GM12878 (cell line): ENCODE measurements around the gene CKLF. TPM values are rescaled to one million over a fixed set of nuclear protein-coding genes. Genes with fewer than 3 reads are reported as not detected.
"Not testable (repeated sequence)": the region's sequence is repeated elsewhere in the genome, so short reads cannot be mapped to it uniquely, and the experiment has no call there.

Experiments used
- ATAC-seq: fragments of 200-7000 bp; cut with Tn5 transposase; 3 replicates; pipeline ENCODE4 v1.9.1; 2020; ENCODE audit warnings: mild to moderate bottlenecking, moderate library complexity
- BruUV-seq: library from RNA; stranded (reverse); fragments of 400-500 nt; replicated peaks from 2 replicates; lab custom pipeline; 2021; lab: Mats Ljungman, UMichigan
- CTCF ChIA-PET: fragments of 300-600 bp; sonication (Branson Sonifier 250); formaldehyde crosslinking; extraction: SDS; loops from one replicate; lab custom pipeline; 2021; ENCODE audit warnings: inconsistent platforms; lab: Yijun Ruan, JAX
- POLR2A ChIA-PET: fragments of 350-600 bp; formaldehyde crosslinking; extraction: SDS; loops from one replicate; lab custom pipeline; 2021; ENCODE audit warnings: inconsistent platforms; lab: Charles Lee
- RAD21 ChIA-PET: fragments of 300-600 bp; sonication (Branson Sonifier 250); formaldehyde crosslinking; loops from one replicate; lab custom pipeline; 2023; ENCODE audit warnings: antibody characterized with exemption; ENCODE audit not compliant: unreplicated experiment; lab: Charles Lee
- SMC1A ChIA-PET: fragments of 300-600 bp; sonication (Branson Sonifier 250); formaldehyde crosslinking; loops from one replicate; lab custom pipeline; 2023; ENCODE audit not compliant: unreplicated experiment, uncharacterized antibody; lab: Charles Lee
- DNase-seq: peaks from one replicate; pipeline ENCODE4 v3.0.0-alpha.2; 2011; ENCODE audit warnings: low read depth, low spot score
- FAIRE-seq: peaks from 3 replicates; lab custom pipeline; 2011; peaks lifted over from hg19 to GRCh38; lab: Jason Lieb, UNC
- H2AFZ ChIP-seq: 2 replicates; pipeline ENCODE4 v1.6.0; 2011; ENCODE audit warnings: low read depth, low read length, control low read depth; ENCODE audit not compliant: control insufficient read depth
- H3K27ac ChIP-seq: 2 replicates; pipeline ENCODE4 v1.5.1; 2011; ENCODE audit warnings: control low read depth; ENCODE audit not compliant: control insufficient read depth, insufficient read depth
- H3K27me3 ChIP-seq, 2 experiments: replicated peaks in 1 of 2; 2 replicates each; pipeline versions ENCODE4 v1.6.0 to v1.6.1; 2011; ENCODE audit warnings: low read length in 1 of 2; ENCODE audit not compliant: control insufficient read depth in 2 of 2, insufficient read depth in 2 of 2
- H3K36me3 ChIP-seq, 2 experiments: 2 replicates each; pipeline ENCODE4 v1.5.1; 2011; ENCODE audit warnings: low read length in 1 of 2; ENCODE audit not compliant: control insufficient read depth in 2 of 2, insufficient read depth in 2 of 2
- H3K4me1 ChIP-seq: 2 replicates; pipeline ENCODE4 v1.6.1; 2011; ENCODE audit warnings: mild to moderate bottlenecking, low read length, moderate library complexity, mixed read lengths; ENCODE audit not compliant: control insufficient read depth, insufficient read depth
- H3K4me2 ChIP-seq: 2 replicates; pipeline ENCODE4 v1.6.0; 2011; ENCODE audit warnings: control low read depth; ENCODE audit not compliant: control insufficient read depth, insufficient read depth
- H3K4me3 ChIP-seq: fragments of 200-600 bp; sonication (generic); 2 replicates; pipeline ENCODE4 v1.5.1; 2016
- H3K79me2 ChIP-seq: 2 replicates; pipeline ENCODE4 v1.6.0; 2011; ENCODE audit warnings: low read length; ENCODE audit not compliant: control insufficient read depth, insufficient read depth
- H3K9ac ChIP-seq: 2 replicates; pipeline ENCODE4 v1.8.0; 2011; ENCODE audit warnings: low read length, control low read depth, mixed read lengths; ENCODE audit not compliant: control insufficient read depth, insufficient read depth
- H3K9me3 ChIP-seq: replicated peaks from 3 replicates; pipeline ENCODE4 v1.5.1; 2011; ENCODE audit warnings: mild to moderate bottlenecking, low read length; ENCODE audit not compliant: control insufficient read depth, insufficient read depth
- H4K20me1 ChIP-seq: 2 replicates; pipeline ENCODE4 v1.6.0; 2011; ENCODE audit not compliant: control insufficient read depth, insufficient read depth
- ATF7 ChIP-seq: fragments of 450-650 bp; IDR thresholded peaks from 2 replicates; pipeline ENCODE4 v1.6.1; 2016; ENCODE audit warnings: low read depth, mild to moderate bottlenecking
- MEF2A ChIP-seq: IDR thresholded peaks from 2 replicates; pipeline ENCODE4 v1.6.1; 2011; ENCODE audit warnings: low read depth, mild to moderate bottlenecking, low read length, moderate library complexity; ENCODE audit not compliant: insufficient read depth
- MTA2 ChIP-seq: fragments of 450-650 bp; IDR thresholded peaks from 2 replicates; pipeline ENCODE4 v1.6.1; 2016; ENCODE audit warnings: low read depth, mild to moderate bottlenecking, moderate library complexity
- POLR2AphosphoS5 ChIP-seq: IDR thresholded peaks from 2 replicates; pipeline ENCODE4 v1.6.1; 2011; ENCODE audit warnings: mild to moderate bottlenecking, low read length, inconsistent platforms
- REST ChIP-seq: IDR thresholded peaks from 2 replicates; pipeline ENCODE4 v1.6.1; 2012; ENCODE audit warnings: mild to moderate bottlenecking, low read depth, low read length
- SKIL ChIP-seq: fragments of 450-650 bp; IDR thresholded peaks from 2 replicates; pipeline ENCODE4 v1.6.1; 2017; ENCODE audit warnings: mild to moderate bottlenecking, low read depth, inconsistent platforms; ENCODE audit not compliant: poor library complexity, severe bottlenecking
- STAT1 ChIP-seq: fragments of 450-650 bp; conservative IDR thresholded peaks from 2 replicates; pipeline ENCODE4 v1.6.1; 2014; ENCODE audit warnings: antibody characterized with exemption, mild to moderate bottlenecking
- TARDBP ChIP-seq: IDR thresholded peaks from 2 replicates; pipeline ENCODE4 v1.6.1; 2016; ENCODE audit warnings: borderline replicate concordance
- ZZZ3 ChIP-seq: IDR thresholded peaks from 2 replicates; pipeline ENCODE4 v1.6.1; 2011; ENCODE audit warnings: low read depth; ENCODE audit not compliant: control insufficient read depth, insufficient read length
- WGBS: methylation state at CpG from one replicate; pipeline ENCODE4 v1.1.6; 2016; ENCODE audit warnings: low lambda C conversion rate; ENCODE audit not compliant: insufficient replicate concordance, insufficient coverage; ENCODE audit errors: missing lambda C conversion rate; 5-methylcytosine and 5-hydroxymethylcytosine counted together
- in situ Hi-C: fragments of 300-500 bp; cut with MboI; formaldehyde crosslinking; loops from 9 replicates; pipeline ENCODE4 v1.14.3; 2018; ENCODE audit warnings: mixed read lengths
- intact Hi-C: fragments of 100-400 bp; cut with micrococcal nuclease; formaldehyde crosslinking; loops from one replicate; pipeline ENCODE4 v1.14.2; 2022; ENCODE audit not compliant: unreplicated experiment
- polyA plus RNA-seq, 11 experiments: library from polyadenylated mRNA; depleted of rRNA in 4 of 11; unstranded in 6 of 11; stranded (reverse) in 5 of 11; fragments of >200 nt; fragmentation: Nextera tagmentation in 4 of 11; fragmentation: Illumina TruSeq in 1 of 11; extraction: Ambion mirVana in 4 of 11; extraction: Trizol in 1 of 11; gene quantifications; 1 replicate in 1 of 11; 2 replicates in 10 of 11; pipeline versions ENCODE4 v1.2.1 to v1.2.3, GENCODE V29; 2011 to 2016; ENCODE audit warnings: inconsistent platforms in 2 of 11, missing spikeins in 2 of 11, low read depth in 1 of 11
- total RNA-seq, 4 experiments: library from RNA; depleted of rRNA in 3 of 4; stranded (reverse); fragments of >200 nt in 3 of 4; fragmentation: Illumina TruSeq in 1 of 4; extraction: Trizol in 1 of 4; gene quantifications; 2 replicates each; pipeline versions ENCODE4 v1.2.1 to v1.2.3, GENCODE V29; 2013 to 2021

CKLF gene
- total and polyA plus RNA-seq, 10 of the 15 experiments (the other 5 are each of a cell fraction or from before 2014, with no cell fraction given), result 40.8 to 193 (median 109) TPM

GRCh38 chr16:66596559-66596958 is 44.2 kb downstream of the CKLF start:
- POLR2A ChIA-PET, DNase-seq, H4K20me1 ChIP-seq, H3K4me3 ChIP-seq, BruUV-seq, H2AFZ ChIP-seq, RAD21 ChIA-PET, H3K9ac ChIP-seq, FAIRE-seq, H3K79me2 ChIP-seq, H3K4me2 ChIP-seq, H3K36me3 ChIP-seq, intact Hi-C loops, H3K27me3 ChIP-seq, H3K27ac ChIP-seq, in situ Hi-C loops, ATAC-seq: not testable (repeated sequence)
- SMC1A ChIA-PET, result interaction anchor here (1.2 to 1.7 kb wide), 2 partner anchors 10 to 49 kb away, joined by 3 to 5 read pairs; no protein-coding TSS in a partner anchor
- 100% methylated on average over 4 of the region's 4 CpGs for WGBS
- peaks cover 10% of the 10 kb centered on the region; the same call in 2 of the 3 replicates for H3K9me3 ChIP-seq
- H3K4me1 ChIP-seq, result peaks cover 12% of the 10 kb centered on the region
- CTCF ChIA-PET, result interaction anchor here (0.6 to 1.7 kb wide), 7 partner anchors 12 to 144 kb away, joined by 3 to 7 read pairs (median 4); no protein-coding TSS in a partner anchor

GRCh38 chr16:66596986-66597848 is 44.8 kb downstream of the CKLF start:
- ChIA-PET RAD21 (no interaction called here), CTCF (interaction anchor here (0.7 to 1.7 kb wide), 7 partner anchors 8 to 144 kb away, joined by 3 to 7 read pairs (median 4); no protein-coding TSS in a partner anchor), POLR2A (interaction anchor here (0.6 kb wide), 1 partner anchor 122 kb away, joined by 3 read pairs; no protein-coding TSS in a partner anchor), SMC1A (interaction anchor here (1.2 to 1.7 kb wide), 2 partner anchors 8 to 10 kb away, joined by 3 to 5 read pairs; no protein-coding TSS in a partner anchor)
- Histone ChIP-seq H3K36me3 (no peaks in the 10 kb centered on the region), H3K79me2 (no peaks in the 10 kb centered on the region), H3K4me2 (0 out of 2 replicates have a peak overlapping the region, but pooled peaks have one; percentile 25), H3K27me3 (no peaks in the 10 kb centered on the region), H3K9me3 (peaks cover 14% of the 10 kb centered on the region; the same call in 2 of the 3 replicates), H3K27ac (peak overlapping the region; percentile 33; the same call in 1 of the 2 replicates), H2AFZ (no peak overlapping the region), H4K20me1 (no peaks in the 10 kb centered on the region), H3K4me3 (no peak overlapping the region), H3K4me1 (peaks cover 12% of the 10 kb centered on the region), H3K9ac (no peak overlapping the region)
- FAIRE-seq (no peak), DNase-seq (no peak), ATAC-seq (peak; percentile 59)
- in situ Hi-C loops (no loop called here), intact Hi-C loops (no loop called here)
- BruUV-seq, result no TSS peak
- 4% methylated on average over 5 of the region's 5 CpGs for whole genome bisulfite sequencing
- TF ChIP-seq REST, result no peak
- TF ChIP-seq SKIL, result no peak
- no peak for TF ChIP-seq MEF2A
- no peak for TF ChIP-seq STAT1
- no peak for TF ChIP-seq MTA2
- no peak for TF ChIP-seq TARDBP
- no peak for TF ChIP-seq POLR2AphosphoS5
- no peak for TF ChIP-seq ATF7
- no peak for TF ChIP-seq ZZZ3
